A549 (cell line): Measurements from ENCODE around the gene PRRT4. TPM values are rescaled to one million over a fixed set of nuclear protein-coding genes. Genes with fewer than 3 reads are reported as not detected.

Experiments used
- ATAC-seq, 2 experiments: fragments of 200-7000 bp in 1 of 2; fragments of >200 bp in 1 of 2; cut with Nextera tagmentation in 1 of 2; cut with Tn5 transposase in 1 of 2; 3 replicates each; pipeline versions ENCODE4 v1.8.0 to v1.9.1; 2018 to 2020; ENCODE audit warnings: mild to moderate bottlenecking in 1 of 2, moderate library complexity in 1 of 2
- CTCF ChIA-PET: fragments of 300-600 bp; sonication (Branson Sonifier 250); formaldehyde crosslinking; extraction: SDS; loops from one replicate; lab custom pipeline; 2021; ENCODE audit warnings: antibody characterized with exemption, inconsistent platforms; lab: Yijun Ruan, JAX
- POLR2A ChIA-PET: fragments of 350-600 bp; formaldehyde crosslinking; extraction: SDS; loops from one replicate; lab custom pipeline; 2021; ENCODE audit warnings: antibody characterized with exemption, inconsistent platforms; lab: Yijun Ruan, JAX
- DNase-seq, 2 experiments: peaks; one replicate each; pipeline versions ENCODE4 v3.0.0 to v3.0.0-alpha.2; 2011 to 2016; ENCODE audit warnings: low read depth in 1 of 2, low spot score in 1 of 2
- FAIRE-seq: peaks from 2 replicates; lab custom pipeline; 2011; peaks lifted over from hg19 to GRCh38; lab: Jason Lieb, UNC
- H3K27ac ChIP-seq, 2 experiments: fragments of >200 bp; sonication (Bioruptor Twin); formaldehyde crosslinking; 3 replicates each; pipeline ENCODE4 v1.5.1; 2016 to 2017
- H3K4me1 ChIP-seq: fragments of >200 bp; sonication (Bioruptor Twin); formaldehyde crosslinking; 3 replicates; pipeline ENCODE4 v1.6.1; 2016
- H3K4me2 ChIP-seq: fragments of >200 bp; sonication (Bioruptor Twin); formaldehyde crosslinking; 3 replicates; pipeline ENCODE4 v1.6.1; 2016
- H3K4me3 ChIP-seq: fragments of >200 bp; sonication (Bioruptor Twin); formaldehyde crosslinking; 3 replicates; pipeline ENCODE4 v1.5.1; 2016
- H3K9me3 ChIP-seq: fragments of >200 bp; sonication (Bioruptor Twin); formaldehyde crosslinking; 3 replicates; pipeline ENCODE4 v1.6.1; 2016
- ATOH8 ChIP-seq: fragments of 250-450 bp; sonication (Bioruptor Pico); IDR thresholded peaks from 2 replicates; pipeline ENCODE4 v1.5.0; 2020; ENCODE audit warnings: low read depth, mild to moderate bottlenecking, moderate library complexity
- BHLHE40 ChIP-seq: IDR thresholded peaks from 2 replicates; pipeline ENCODE4 v1.6.1; 2012; ENCODE audit warnings: low read depth, low read length, inconsistent platforms
- CBX2 ChIP-seq: fragments of 200-600 bp; sonication (generic); IDR thresholded peaks from 2 replicates; pipeline ENCODE4 v1.6.1; 2016; ENCODE audit warnings: low read depth, mild to moderate bottlenecking, borderline replicate concordance
- CBX8 ChIP-seq: fragments of 200-600 bp; sonication (generic); IDR thresholded peaks from 2 replicates; pipeline ENCODE4 v1.6.1; 2016
- CHD2 ChIP-seq: fragments of 150-350 bp; IDR thresholded peaks from 2 replicates; pipeline ENCODE4 v1.6.1; 2014; ENCODE audit warnings: low read length; ENCODE audit not compliant: partially characterized antibody
- CHD4 ChIP-seq: fragments of 200-600 bp; sonication (generic); IDR thresholded peaks from 2 replicates; pipeline ENCODE4 v1.6.1; 2016; ENCODE audit warnings: antibody characterized with exemption, mild to moderate bottlenecking, borderline replicate concordance
- CTCF ChIP-seq: fragments of >200 bp; sonication (Bioruptor Twin); formaldehyde crosslinking; IDR thresholded peaks from 3 replicates; pipeline ENCODE4 v1.5.1; 2016
- E2F6 ChIP-seq: IDR thresholded peaks from 2 replicates; pipeline ENCODE4 v1.6.1; 2012; ENCODE audit warnings: low read depth, borderline replicate concordance
- EHMT2 ChIP-seq: fragments of 200-600 bp; sonication (generic); IDR thresholded peaks from 2 replicates; pipeline ENCODE4 v1.6.1; 2016; ENCODE audit warnings: antibody characterized with exemption, low read depth, mild to moderate bottlenecking, moderate library complexity
- HEYL ChIP-seq: fragments of 250-450 bp; sonication (Bioruptor Pico); IDR thresholded peaks from 2 replicates; pipeline ENCODE4 v1.8.0; 2021; ENCODE audit warnings: mild to moderate bottlenecking, moderate library complexity
- HMGXB4 ChIP-seq: fragments of 250-450 bp; sonication (Bioruptor Pico); IDR thresholded peaks from 2 replicates; pipeline ENCODE4 v1.5.0; 2021; ENCODE audit warnings: mild to moderate bottlenecking, moderate library complexity, borderline replicate concordance
- HOXB5 ChIP-seq: fragments of 250-450 bp; sonication (Bioruptor Pico); IDR thresholded peaks from 2 replicates; pipeline ENCODE4 v1.5.0; 2020; ENCODE audit warnings: mild to moderate bottlenecking, moderate library complexity
- JUN ChIP-seq, 2 experiments: fragments of >200 bp; sonication (Bioruptor Twin); formaldehyde crosslinking; IDR thresholded peaks; 2 replicates in 1 of 2; 3 replicates in 1 of 2; pipeline ENCODE4 v1.6.1; 2016 to 2017
- KDM1A ChIP-seq: fragments of 200-600 bp; sonication (generic); IDR thresholded peaks from 2 replicates; pipeline ENCODE4 v1.6.1; 2016; ENCODE audit warnings: low read depth, mild to moderate bottlenecking
- KDM5A ChIP-seq: fragments of 200-600 bp; sonication (generic); IDR thresholded peaks from 2 replicates; pipeline ENCODE4 v1.6.1; 2016; ENCODE audit warnings: antibody characterized with exemption, mild to moderate bottlenecking
- MAFK ChIP-seq: fragments of 450-650 bp; IDR thresholded peaks from 2 replicates; pipeline ENCODE4 v1.6.1; 2014; ENCODE audit not compliant: partially characterized antibody
- MAX ChIP-seq: IDR thresholded peaks from 2 replicates; pipeline ENCODE4 v1.6.1; 2012
- MYC ChIP-seq: IDR thresholded peaks from 2 replicates; pipeline ENCODE4 v1.6.1; 2012; ENCODE audit warnings: mild to moderate bottlenecking, inconsistent platforms, low read length, improper control_type of control experiment, borderline replicate concordance
- NPAS2 ChIP-seq: fragments of 250-450 bp; sonication (Bioruptor Pico); IDR thresholded peaks from 2 replicates; pipeline ENCODE4 v1.8.0; 2022; ENCODE audit warnings: mild to moderate bottlenecking, moderate library complexity, borderline replicate concordance
- PHF8 ChIP-seq: fragments of 200-600 bp; sonication (generic); IDR thresholded peaks from 2 replicates; pipeline ENCODE4 v1.6.1; 2016; ENCODE audit warnings: low read depth, mild to moderate bottlenecking, antibody characterized with exemption, moderate library complexity, borderline replicate concordance
- POLR2AphosphoS2 ChIP-seq: conservative IDR thresholded peaks from 2 replicates; pipeline ENCODE4 v1.6.1; 2012; ENCODE audit warnings: low read length, improper control_type of control experiment, inconsistent platforms
- RAD21 ChIP-seq, 2 experiments: fragments of >200 bp in 1 of 2; sonication (Bioruptor Twin) in 1 of 2; formaldehyde crosslinking in 1 of 2; IDR thresholded peaks in 1 of 2; conservative IDR thresholded peaks in 1 of 2; 2 replicates in 1 of 2; 3 replicates in 1 of 2; pipeline ENCODE4 v1.6.1; 2012 to 2018; ENCODE audit warnings: inconsistent platforms in 1 of 2
- RNF2 ChIP-seq: fragments of 200-600 bp; sonication (generic); IDR thresholded peaks from 2 replicates; pipeline ENCODE4 v1.6.1; 2016; ENCODE audit warnings: low read depth, mild to moderate bottlenecking, antibody characterized with exemption, moderate library complexity, borderline replicate concordance
- SREBF2 ChIP-seq: fragments of 450-650 bp; IDR thresholded peaks from 2 replicates; pipeline ENCODE4 v1.6.1; 2014; ENCODE audit warnings: mild to moderate bottlenecking, moderate library complexity
- TP53 ChIP-seq: fragments of 250-450 bp; sonication (Bioruptor Pico); IDR thresholded peaks from 2 replicates; pipeline ENCODE4 v1.5.0; 2021; ENCODE audit warnings: mild to moderate bottlenecking, moderate library complexity
- ZNF302 ChIP-seq: fragments of 250-450 bp; sonication (Bioruptor Pico); IDR thresholded peaks from 2 replicates; pipeline ENCODE4 v1.9.0; 2021; ENCODE audit warnings: inconsistent platforms, mild to moderate bottlenecking, moderate library complexity
- WGBS: methylation state at CpG from one replicate; pipeline ENCODE4 v1.1.6; 2017; ENCODE audit errors: missing lambda C conversion rate; 5-methylcytosine and 5-hydroxymethylcytosine counted together
- polyA plus RNA-seq, 4 experiments: library from polyadenylated mRNA; depleted of rRNA in 3 of 4; stranded (reverse); fragments of >200 nt; fragmentation: RNase III in 1 of 4; extraction: RNeasy Plus Mini Kit Qiagen cat#74134 plus additional on column Dnase treatment in 1 of 4; gene quantifications; 2 replicates in 3 of 4; 3 replicates in 1 of 4; pipeline ENCODE4 v1.2.3, GENCODE V29; 2011 to 2017

Gene PRRT4
- polyA plus RNA-seq, 2 of the 4 experiments (the other 2 are of a cell fraction) = 0.15 to 0.18 TPM

- TF ChIP-seq RNF2 (no peak), JUN (IDR thresholded peaks at IDR 0.05) (no peak), CHD4 (no peak), CBX2 (no peak)
Measured at GRCh38 chr7:128303643-128304042, 57.8 kb downstream of the PRRT4 start (continued).

- ATAC-seq = no peak
- Histone ChIP-seq H3K4me3 (no peak overlapping the region), H3K4me2 (no peak overlapping the region)
- TF ChIP-seq BHLHE40 (no peak), MAX (no peak), HOXB5 (CRISPR knock-in tag) (no peak), PHF8 (no peak), MAFK (no peak), NPAS2 (CRISPR knock-in tag) (no peak), HEYL (CRISPR knock-in tag) (no peak), CHD2 (no peak), ATOH8 (no peak), MYC (no peak), SREBF2 (no peak), CTCF (no peak), CBX8 (no peak), HMGXB4 (CRISPR knock-in tag) (no peak), POLR2AphosphoS2 (no peak), TP53 (CRISPR knock-in tag) (no peak), ZNF302 (CRISPR knock-in tag) (no peak)
- TF ChIP-seq, all 56 proteins: peak for 0
- WGBS = 97% methylated on average over 2 of the region's 2 CpGs
- H3K9me3 ChIP-seq = no peaks in the 10 kb centered on the region
- ChIA-PET CTCF (interaction anchor here (0.8 kb wide), 1 partner anchor 19 kb away, joined by 6 read pairs; no protein-coding TSS in a partner anchor), POLR2A (no interaction called here)
- no peak for FAIRE-seq
- no peak for DNase-seq
- no peaks in the 10 kb centered on the region for H3K4me1 ChIP-seq
- no peak overlapping the region for H3K27ac ChIP-seq
Measured at GRCh38 chr7:128303133-128303532, 58.4 kb downstream of the PRRT4 start.

GRCh38 chr7:128302139-128302538 lies 59.4 kb downstream of the PRRT4 start:
- ATAC-seq (no peak), DNase-seq (no peak), FAIRE-seq (no peak)
- Histone ChIP-seq H3K9me3 (no peaks in the 10 kb centered on the region), H3K4me1 (no peaks in the 10 kb centered on the region), H3K4me2 (no peak overlapping the region), H3K4me3 (no peak overlapping the region), H3K27ac (no peak overlapping the region)
- ChIA-PET POLR2A (interaction anchor here (0.7 kb wide), 1 partner anchor 10 kb away, joined by 3 read pairs; no protein-coding TSS in a partner anchor), CTCF (interaction anchor here (1.4 kb wide), 1 partner anchor 85 kb away, joined by 3 read pairs; no protein-coding TSS in a partner anchor)
- TF ChIP-seq KDM5A (no peak), MAFK (no peak), EHMT2 (no peak), KDM1A (no peak), E2F6 (no peak), RAD21 (conservative IDR thresholded peaks at IDR 0.05 in 1 of 2, IDR thresholded peaks at IDR 0.05 in 1 of 2) (no peak)
- 95% methylated on average over 10 of the region's 10 CpGs for WGBS
